ENCODE measurements around the gene COL13A1.

DNA sequence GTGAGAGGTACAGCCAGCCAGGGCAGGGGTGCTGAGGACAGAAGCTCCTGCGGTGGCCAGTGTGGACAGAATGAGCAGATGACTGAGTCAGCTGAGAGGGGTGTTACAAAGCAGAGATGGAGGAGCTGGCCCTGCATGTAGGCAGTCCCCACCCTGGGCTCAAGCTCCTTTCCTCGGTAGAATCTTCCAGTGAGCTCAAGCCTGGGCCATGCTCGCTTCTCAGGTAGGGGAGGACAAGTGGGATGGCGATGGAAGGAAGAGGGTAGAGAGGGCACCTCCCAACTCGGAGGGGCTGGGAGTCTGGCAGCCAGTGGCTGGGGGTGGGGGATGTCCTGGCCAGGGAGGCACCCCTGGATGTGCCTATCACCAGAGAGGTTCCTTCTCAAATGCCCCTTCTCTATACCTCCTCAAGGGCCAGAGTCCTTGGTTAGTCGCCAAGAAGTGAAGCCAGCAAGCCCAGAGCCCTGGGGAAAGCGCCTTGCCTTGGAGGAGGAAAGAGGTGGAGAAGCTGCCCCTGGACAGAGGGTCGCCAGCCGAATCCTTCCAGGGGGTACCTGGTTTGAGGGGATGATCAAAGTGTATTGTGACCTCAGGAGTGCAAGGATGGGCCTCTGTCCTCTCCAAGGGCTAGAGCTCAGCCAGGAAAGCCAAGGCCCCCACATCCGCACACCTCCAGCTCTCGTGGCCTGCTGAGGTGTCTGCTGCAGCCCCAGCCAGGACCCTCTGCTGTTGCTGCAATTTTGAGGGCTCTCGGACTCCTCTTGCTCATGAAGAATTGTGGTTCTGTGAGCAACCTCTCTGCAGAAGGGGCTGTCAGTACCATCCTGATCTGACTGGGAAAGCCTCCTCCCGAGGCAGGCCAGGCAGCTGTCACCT lies 162.4 kb downstream of the COL13A1 start:
- TF ChIP-seq JUNB (IDR thresholded peaks at IDR 0.05; ENCODE audit: unreplicated experiment) (no peak), EZH2phosphoT487 (IDR thresholded peaks at IDR 0.05; ENCODE audit: unreplicated experiment) (no peak), EZH2 (IDR thresholded peaks at IDR 0.05; ENCODE audit: low read depth, unreplicated experiment) (no peak)
